GM18499 (cell line): ENCODE data around the gene MAPKAP1.

Experiments used
- ATAC-seq: cut with Tn5 transposase; IDR thresholded peaks from one replicate; pipeline ENCODE4 v1.9.1; 2021; ENCODE audit warnings: moderate number of reproducible peaks; ENCODE audit not compliant: insufficient read depth, unreplicated experiment

MAPKAP1 gene

GRCh38 chr9:125495172-125496119 is 211.6 kb downstream of the MAPKAP1 start:
- ATAC-seq, result no peak

- ATAC-seq, result no peak
Observed at GRCh38 chr9:125494653-125494915, 212.4 kb downstream of the MAPKAP1 start.

- ATAC-seq, result no peak
Observed at GRCh38 chr9:125493881-125494652, 212.9 kb downstream of the MAPKAP1 start.

DNA sequence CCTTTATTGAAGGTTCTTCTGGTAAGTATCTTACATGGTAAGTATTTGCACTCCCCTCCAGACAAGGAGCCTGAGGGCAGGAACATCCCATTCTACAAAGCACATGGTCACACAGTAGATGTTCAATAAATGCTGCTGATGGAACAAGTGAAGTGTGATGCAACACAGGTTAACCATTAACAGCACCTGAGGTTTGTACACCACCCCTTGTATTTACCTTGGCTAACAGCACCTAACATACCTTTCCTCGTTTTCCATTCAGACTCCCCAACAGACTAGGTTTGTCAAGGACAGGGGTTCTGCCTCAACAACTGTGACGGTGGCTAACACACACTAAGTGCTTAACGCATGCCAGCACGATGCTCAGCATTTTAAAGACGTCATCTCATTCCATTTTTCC is 213.6 kb downstream of the MAPKAP1 start:
- ATAC-seq, result no peak

DNA sequence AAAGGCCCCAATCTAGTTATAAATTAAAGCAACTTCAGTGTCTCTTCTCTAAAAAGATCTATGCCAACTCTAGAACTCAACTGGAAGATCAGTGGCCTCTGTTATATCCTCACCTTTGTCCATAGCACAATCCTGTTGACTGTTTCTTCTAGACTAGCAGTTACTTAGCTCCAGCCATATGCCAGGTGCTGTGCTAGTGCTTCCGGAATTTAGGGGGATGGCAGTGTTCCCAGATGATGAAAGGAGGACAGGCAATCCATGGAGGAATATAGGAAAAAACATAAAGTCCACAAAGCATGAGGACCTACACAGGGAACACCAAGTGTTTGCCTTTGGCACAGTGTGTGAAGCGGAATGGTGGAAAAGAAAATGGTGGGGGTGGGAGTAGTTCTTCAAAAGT is 214.3 kb downstream of the MAPKAP1 start:
- ATAC-seq, result no peak

GRCh38 chr9:125487842-125488241 is 219.2 kb downstream of the MAPKAP1 start:
- ATAC-seq, result no peak

GRCh38 chr9:125486576-125486975 is 220.4 kb downstream of the MAPKAP1 start:
- no peak for ATAC-seq

GRCh38 chr9:125486152-125486508 is 220.9 kb downstream of the MAPKAP1 start:
- no peak for ATAC-seq

GRCh38 chr9:125485471-125486151 is 221.4 kb downstream of the MAPKAP1 start:
- no peak for ATAC-seq

DNA sequence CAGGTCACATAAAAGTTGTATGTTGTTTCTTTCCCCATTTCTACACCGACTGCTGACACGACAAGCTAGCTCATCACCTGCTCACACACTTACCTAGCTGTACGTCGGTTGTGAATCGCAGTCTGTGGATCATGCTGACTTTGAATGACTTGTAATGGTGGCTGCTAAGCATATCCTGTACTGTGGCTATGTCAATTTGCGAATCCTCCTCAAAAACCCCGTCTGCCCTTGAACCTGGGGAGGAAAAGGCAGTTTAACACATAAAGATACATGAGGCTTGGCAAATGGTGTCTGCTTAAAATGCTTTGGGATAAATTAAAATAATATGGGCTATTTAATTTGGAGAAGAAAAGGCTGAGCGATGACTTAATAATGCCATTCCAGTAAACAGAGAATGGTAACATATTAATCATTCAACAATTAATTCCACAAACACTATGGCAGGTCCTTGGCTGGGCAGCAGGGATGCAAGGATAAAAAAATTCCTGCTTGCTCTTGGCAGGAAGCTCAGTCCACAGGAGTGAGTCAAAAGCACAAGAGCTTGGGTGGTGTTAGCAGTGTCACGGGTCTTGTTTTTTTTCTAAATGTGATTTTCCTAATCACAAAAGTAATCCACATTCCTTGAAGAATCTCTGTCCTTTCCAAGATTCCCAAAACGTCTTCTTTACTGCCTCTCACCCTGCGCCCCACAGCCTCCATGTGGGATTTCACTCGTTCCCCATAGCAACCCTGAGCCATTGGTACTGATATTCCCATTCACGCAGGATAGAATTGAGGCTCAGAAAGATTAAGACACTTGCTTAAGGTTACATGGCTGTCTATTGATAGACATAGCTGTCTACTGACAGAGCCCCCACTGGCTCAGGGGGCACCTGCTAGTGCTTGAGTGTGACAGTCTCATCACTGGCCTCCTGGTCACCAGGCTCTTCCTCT is 222.4 kb downstream of the MAPKAP1 start:
- no peak for ATAC-seq

GRCh38 chr9:125483697-125484096 is 223.3 kb downstream of the MAPKAP1 start:
- no peak for ATAC-seq

DNA sequence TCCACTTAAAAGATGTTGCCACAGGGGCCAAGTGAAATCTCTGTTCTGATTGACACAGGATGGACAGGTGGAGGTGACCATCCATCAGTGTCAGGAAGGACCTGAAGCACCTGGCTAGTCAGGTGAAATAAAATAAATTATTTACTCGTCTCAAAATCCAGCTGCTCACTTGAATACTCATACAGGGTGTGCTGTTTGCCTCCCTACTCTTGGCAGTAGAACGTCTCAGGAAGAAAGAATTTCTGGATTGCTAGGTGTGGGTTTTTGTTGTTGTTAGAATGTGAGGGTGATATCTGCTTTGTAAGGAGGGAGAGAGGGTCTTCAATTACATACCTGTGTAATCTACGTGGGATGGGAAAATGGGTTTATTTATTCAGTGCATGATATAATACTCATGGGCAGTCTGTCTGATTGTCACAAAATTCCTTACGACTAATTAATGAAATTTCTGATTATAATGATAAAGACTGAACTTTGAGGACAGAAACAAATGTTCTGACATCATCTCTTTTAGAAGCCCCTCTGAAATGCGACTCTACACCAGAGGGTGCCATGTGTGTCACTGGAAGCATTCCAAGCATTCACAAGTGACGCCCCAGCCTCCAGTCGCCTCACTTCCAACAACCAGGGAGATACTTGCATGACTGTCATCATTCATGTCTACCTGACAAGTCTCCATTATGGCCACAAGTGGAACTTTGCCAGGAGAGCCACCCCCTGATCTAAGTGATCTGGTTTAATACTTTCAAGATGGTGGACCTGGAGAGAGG is 227.0 kb downstream of the MAPKAP1 start:
- ATAC-seq, result no peak

DNA sequence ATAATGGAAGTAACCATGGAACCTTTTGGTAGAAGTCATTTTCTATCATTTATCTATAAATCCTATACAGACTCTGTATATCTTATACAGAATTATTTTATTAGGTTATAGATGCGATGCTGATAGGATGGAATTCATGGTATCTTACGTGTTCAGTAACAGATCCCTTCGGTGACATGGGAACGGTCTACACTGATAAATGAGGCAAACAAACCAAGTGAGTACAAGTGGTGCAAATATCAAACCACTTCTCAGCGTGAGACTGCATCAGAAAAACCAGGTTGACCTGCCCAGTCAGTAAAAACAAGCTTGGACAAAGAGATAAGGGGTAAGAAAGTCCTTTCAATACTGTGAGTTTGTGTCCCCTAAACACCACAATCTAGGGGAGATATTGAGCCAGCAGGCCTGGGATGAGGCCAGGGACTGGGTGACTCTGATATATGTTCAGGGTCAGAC is 229.9 kb downstream of the MAPKAP1 start:
- no peak for ATAC-seq

DNA sequence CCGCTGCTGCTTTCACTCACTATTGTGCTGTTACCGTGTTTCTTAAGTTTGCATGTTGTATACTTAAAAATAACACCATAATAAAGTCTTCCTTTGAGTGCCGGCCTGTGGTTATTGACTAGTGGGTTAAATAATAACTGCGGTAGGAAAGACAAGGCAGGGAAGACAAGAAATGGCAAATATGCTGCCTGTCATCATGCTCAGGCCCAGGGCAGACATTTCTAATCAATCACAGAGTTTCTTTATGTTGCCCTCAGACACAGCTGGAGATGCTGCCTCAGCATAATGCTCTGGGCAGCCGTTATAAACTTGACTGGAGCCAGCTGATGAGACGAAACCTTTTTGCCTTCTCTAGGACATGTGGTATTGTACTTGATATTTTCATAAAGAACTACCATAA is 230.4 kb downstream of the MAPKAP1 start:
- no peak for ATAC-seq

DNA sequence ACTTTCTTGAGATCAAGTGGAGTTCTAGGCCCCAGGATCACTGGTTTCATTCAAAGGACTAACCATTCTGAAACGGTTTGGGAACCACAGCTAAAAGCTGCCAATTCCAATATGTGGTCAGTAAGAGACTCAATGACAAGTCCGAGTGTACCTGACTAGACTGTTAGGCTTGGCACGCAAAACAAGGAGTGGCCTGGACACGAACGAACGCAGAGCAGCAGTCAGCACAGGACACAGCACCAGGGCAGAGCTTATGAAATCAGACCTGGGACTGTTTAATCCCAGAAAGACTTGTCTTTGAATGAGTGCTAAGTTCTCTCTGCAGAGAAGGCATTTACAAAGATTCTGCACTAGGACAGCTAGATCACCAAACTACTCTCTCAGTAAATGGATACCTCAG is 231.6 kb downstream of the MAPKAP1 start:
- no peak for ATAC-seq

DNA sequence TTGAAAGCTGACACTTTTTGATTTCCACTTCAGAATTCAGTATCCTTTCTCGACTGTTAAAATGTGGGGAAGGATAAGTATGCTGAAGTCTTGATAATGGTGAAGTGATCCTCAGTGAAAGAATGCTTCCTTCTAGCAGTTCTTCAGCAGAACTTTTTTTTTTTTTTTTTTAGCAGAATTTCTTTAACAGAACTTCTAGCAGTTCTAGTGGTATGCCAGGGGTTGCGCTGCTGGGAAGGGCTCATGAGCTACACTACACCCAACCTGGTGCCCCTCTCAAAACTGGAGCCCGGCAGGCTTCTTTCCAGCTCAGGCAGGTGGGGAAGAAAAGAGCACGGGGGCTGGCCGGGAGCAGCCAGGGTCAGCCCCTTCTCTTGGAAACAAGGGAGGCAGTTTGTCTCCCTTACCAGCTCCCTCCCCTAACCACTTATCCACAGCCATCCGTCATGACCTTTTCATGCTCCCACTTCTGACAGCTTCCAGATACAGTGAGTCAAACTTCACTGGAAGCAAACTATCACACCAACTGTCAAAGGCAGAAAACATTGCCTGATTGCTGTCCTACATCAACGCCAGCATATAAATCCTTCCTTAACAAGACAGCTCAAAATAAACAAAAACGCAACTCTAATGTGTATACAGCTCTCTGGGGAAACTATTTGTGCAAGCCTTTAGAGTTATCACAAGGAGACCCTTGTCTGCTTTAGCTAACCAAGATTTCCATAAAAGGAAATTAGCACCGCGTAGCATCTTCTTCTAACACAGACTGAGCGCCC is 233.9 kb downstream of the MAPKAP1 start:
- no peak for ATAC-seq

- no peak for ATAC-seq
Observed at GRCh38 chr9:125472562-125472925, 234.5 kb downstream of the MAPKAP1 start.

GRCh38 chr9:125470767-125471580 is 236.0 kb downstream of the MAPKAP1 start:
- no peak for ATAC-seq
